Parathyroid adenoma (tissue), 2 donors: ENCODE data around the gene PARP16.

Source experiments
- H2AFZ ChIP-seq: fragments of 300-600 bp; sonication (generic); one replicate; pipeline ENCODE4 v1.7.0; 2017; ENCODE audit warnings: antibody characterized with exemption, mild to moderate bottlenecking
- H3K27ac ChIP-seq: fragments of 300-600 bp; sonication (generic); one replicate; pipeline ENCODE4 v1.7.0; 2017
- H3K27me3 ChIP-seq: fragments of 300-600 bp; sonication (generic); one replicate; pipeline ENCODE4 v1.7.0; 2017; ENCODE audit warnings: low read length; ENCODE audit not compliant: control insufficient read depth, insufficient read depth
- H3K36me3 ChIP-seq: fragments of 300-600 bp; sonication (generic); one replicate; pipeline ENCODE4 v1.7.0; 2017; ENCODE audit warnings: low read length; ENCODE audit not compliant: control insufficient read depth, insufficient read depth
- H3K4me1 ChIP-seq: fragments of 300-600 bp; sonication (generic); one replicate; pipeline ENCODE4 v1.7.0; 2017; ENCODE audit warnings: control low read depth
- H3K4me2 ChIP-seq: fragments of 300-600 bp; sonication (generic); one replicate; pipeline ENCODE4 v1.7.0; 2017; ENCODE audit warnings: low read length
- H3K4me3 ChIP-seq: fragments of 300-600 bp; sonication (generic); one replicate; pipeline ENCODE4 v1.7.0; 2017; ENCODE audit warnings: low read depth, low read length
- H3K79me2 ChIP-seq: fragments of 300-600 bp; sonication (generic); one replicate; pipeline ENCODE4 v1.7.0; 2017; ENCODE audit warnings: control low read depth
- H3K9ac ChIP-seq: fragments of 300-600 bp; sonication (generic); one replicate; pipeline ENCODE4 v1.7.0; 2017; ENCODE audit warnings: mild to moderate bottlenecking
- H3K9me3 ChIP-seq: fragments of 300-600 bp; sonication (generic); one replicate; pipeline ENCODE4 v1.7.0; 2017; ENCODE audit warnings: low read length; ENCODE audit not compliant: control insufficient read depth
- CTCF ChIP-seq: fragments of 300-600 bp; sonication (generic); IDR thresholded peaks from one replicate; pipeline ENCODE4 v1.7.0; 2017; ENCODE audit warnings: antibody characterized with exemption, mild to moderate bottlenecking
- donor health status: primary hyperparathyroidism.

The PARP16 gene

GRCh38 chr15:65260968-65261367 lies 25.7 kb downstream of the PARP16 start:
- Histone ChIP-seq H3K9ac (no peak overlapping the region), H2AFZ (no peak overlapping the region), H3K9me3 (no peaks in the 10 kb centered on the region), H3K27ac (no peak overlapping the region), H3K27me3 (no peaks in the 10 kb centered on the region), H3K4me3 (no peak overlapping the region), H3K4me2 (no peak overlapping the region), H3K36me3 (no peaks in the 10 kb centered on the region), H3K4me1 (no peaks in the 10 kb centered on the region), H3K79me2 (no peaks in the 10 kb centered on the region)
- no peak for TF ChIP-seq CTCF

GRCh38 chr15:65259367-65259797 lies 27.3 kb downstream of the PARP16 start:
- Histone ChIP-seq H3K27me3 (no peaks in the 10 kb centered on the region), H3K4me3 (no peak overlapping the region), H3K9ac (no peak overlapping the region), H3K36me3 (no peaks in the 10 kb centered on the region), H3K79me2 (no peaks in the 10 kb centered on the region), H3K4me2 (no peak overlapping the region), H3K27ac (no peak overlapping the region), H2AFZ (no peak overlapping the region), H3K4me1 (no peaks in the 10 kb centered on the region), H3K9me3 (no peaks in the 10 kb centered on the region)
- TF ChIP-seq CTCF: no peak

GRCh38 chr15:65258375-65259262 lies 28.1 kb downstream of the PARP16 start:
- Histone ChIP-seq H3K27me3 (no peaks in the 10 kb centered on the region), H2AFZ (no peak overlapping the region), H3K9ac (no peak overlapping the region), H3K4me3 (no peak overlapping the region), H3K27ac (no peak overlapping the region), H3K4me2 (no peak overlapping the region), H3K4me1 (no peaks in the 10 kb centered on the region), H3K36me3 (no peaks in the 10 kb centered on the region), H3K79me2 (no peaks in the 10 kb centered on the region), H3K9me3 (no peaks in the 10 kb centered on the region)
- no peak for TF ChIP-seq CTCF

- no peak overlapping the region for H2AFZ ChIP-seq
- H3K4me3 ChIP-seq: no peak overlapping the region
- no peaks in the 10 kb centered on the region for H3K9me3 ChIP-seq
- H3K36me3 ChIP-seq: no peaks in the 10 kb centered on the region
- H3K9ac ChIP-seq: no peak overlapping the region
- H3K27me3 ChIP-seq: no peaks in the 10 kb centered on the region
- H3K4me2 ChIP-seq: no peak overlapping the region
- no peak overlapping the region for H3K27ac ChIP-seq
- H3K4me1 ChIP-seq: no peaks in the 10 kb centered on the region
- no peaks in the 10 kb centered on the region for H3K79me2 ChIP-seq
- TF ChIP-seq CTCF: no peak
Measured at GRCh38 chr15:65255486-65256140, 31.1 kb downstream of the PARP16 start.
